ENCODE measurements around the gene MED9. TPM values are rescaled to one million over a fixed set of nuclear protein-coding genes. Genes with fewer than 3 reads are reported as not detected.

MED9 gene
- total and polyA plus RNA-seq, 9 of the 15 experiments (the other 6 are each of a cell fraction or from before 2014, with no cell fraction given) = 2.2 to 15.8 (median 12.7) TPM

GRCh38 chr17:17539591-17539990 lies 62.8 kb downstream of the MED9 start:
- H4K20me1 ChIP-seq (replicated peaks; ENCODE audit: control insufficient read depth, insufficient read depth, low read length) = no peaks in the 10 kb centered on the region
- ATAC-seq (no peak), DNase-seq (ENCODE audit: extremely low read depth in 1 of 4, low spot score in 3 of 4) (no peak), FAIRE-seq (no peak)
- intact Hi-C loops (cut with micrococcal nuclease) = no loop called here
- peaks cover 5 to 27% of the 10 kb centered on the region in 2 experiments; a peak in 4 of 5 replicates for H3K4me1 ChIP-seq (replicated peaks in 1 of 2; ENCODE audit: control insufficient read depth in 2 of 2, insufficient read depth in 2 of 2, low read length in 2 of 2)
- no peaks in the 10 kb centered on the region for H3K79me2 ChIP-seq (ENCODE audit: control insufficient read depth, insufficient read depth, low read length)
- no TSS peak for BruUV-seq (replicated peaks)
- POLR2A ChIA-PET = interaction anchor here (0.6 kb wide), 2 partner anchors 522 to 549 kb away, joined by 3 read pairs; no protein-coding TSS in a partner anchor
- no peak overlapping the region for H3K4me3 ChIP-seq
- H3K9me1 ChIP-seq (ENCODE audit: control insufficient read depth, insufficient read depth, low read length) = no peaks in the 10 kb centered on the region
- H2AFZ ChIP-seq (ENCODE audit: low read depth, low read length) = no peak overlapping the region
- no peak for TF ChIP-seq ZNF584 (CRISPR knock-in tag; IDR thresholded peaks at IDR 0.05; ENCODE audit: low read depth)
- no peak for TF ChIP-seq ILF3 (IDR thresholded peaks at IDR 0.05; ENCODE audit: borderline replicate concordance)
- no peak for TF ChIP-seq HEY1 (CRISPR knock-in tag; IDR thresholded peaks at IDR 0.05; ENCODE audit: borderline replicate concordance)
- no peak for TF ChIP-seq PRPF4 (IDR thresholded peaks at IDR 0.05; ENCODE audit: insufficient read depth, low read depth, low read length, poor library complexity, severe bottlenecking)
- TF ChIP-seq ZBTB11 (CRISPR knock-in tag; IDR thresholded peaks at IDR 0.05) = no peak
- no peak for TF ChIP-seq CHD2 (IDR thresholded peaks at IDR 0.05; ENCODE audit: low read depth, low read length)
- TF ChIP-seq NCOA1 (IDR thresholded peaks at IDR 0.05; ENCODE audit: low read depth) = no peak
- TF ChIP-seq HDAC8 (tag; IDR thresholded peaks at IDR 0.05) = no peak
- no peak for TF ChIP-seq RHOXF2B (CRISPR knock-in tag; conservative IDR thresholded peaks at IDR 0.05)
- TF ChIP-seq ARNT (IDR thresholded peaks at IDR 0.05) = no peak
- no peak for TF ChIP-seq ASH1L (IDR thresholded peaks at IDR 0.05; ENCODE audit: borderline replicate concordance, low read depth, partially characterized antibody)
- no peak for TF ChIP-seq ZFP1 (CRISPR knock-in tag; IDR thresholded peaks at IDR 0.05)
- no peak for TF ChIP-seq MBD1 (CRISPR knock-in tag; IDR thresholded peaks at IDR 0.05)
- TF ChIP-seq ZFX (CRISPR knock-in tag; IDR thresholded peaks at IDR 0.05) = no peak
- no peak for TF ChIP-seq TAF9B (IDR thresholded peaks at IDR 0.05; ENCODE audit: partially characterized antibody)
- no peak for TF ChIP-seq EWSR1 (IDR thresholded peaks at IDR 0.05; ENCODE audit: borderline replicate concordance, low read depth, partially characterized antibody)
- no peak for TF ChIP-seq GTF2F1 (IDR thresholded peaks at IDR 0.05; ENCODE audit: low read depth, low read length)
- TF ChIP-seq ARID1B (IDR thresholded peaks at IDR 0.05) = no peak
- no peaks in the 10 kb centered on the region for H3K9me3 ChIP-seq (replicated peaks; ENCODE audit: control insufficient read depth, insufficient read depth, low read depth, low read length)
- H3K9ac ChIP-seq (ENCODE audit: insufficient read depth in 1 of 2, low read depth in 2 of 2, low read length in 2 of 2) = peak overlapping the region in 1 of 2 experiments; percentile 58; a peak in 2 of 4 replicates
- CTCF ChIA-PET (ENCODE audit: low intra/inter-chr PET ratio) = no interaction called here
- in situ Hi-C loops (cut with MboI) = no loop called here
- H3K27ac ChIP-seq (ENCODE audit: extremely low read depth, low read depth, low read length) = no peak overlapping the region
- H3K27me3 ChIP-seq (ENCODE audit: control insufficient read depth in 2 of 2, insufficient read depth in 2 of 2, low read length in 2 of 2) = no peaks in the 10 kb centered on the region
- 63% methylated on average over 5 of the region's 10 CpGs for WGBS (ENCODE audit: insufficient coverage, low coverage, missing lambda C conversion rate)
- H3K4me2 ChIP-seq (ENCODE audit: insufficient read depth, low read length) = no peak overlapping the region
- no peaks in the 10 kb centered on the region for H3K36me3 ChIP-seq (ENCODE audit: control insufficient read depth, insufficient read depth, low read length)

Measured in K562 (cell line).